K562 treated with DMSO at 1 percent for 48 hours (cell line): Measurements from ENCODE around the gene FAT3. TPM values are rescaled to one million over a fixed set of nuclear protein-coding genes. Genes with fewer than 3 reads are reported as not detected.

Source experiments
- total RNA-seq: library from RNA; unstranded; fragments of 300-600 nt; gene quantifications from 2 replicates; pipeline ENCODE4 v1.2.3, GENCODE V29; 2022; ENCODE audit warnings: low replicate concordance; ENCODE audit errors: extremely low read depth

The FAT3 gene
- total RNA-seq, result not detected in 2 replicates

DNA sequence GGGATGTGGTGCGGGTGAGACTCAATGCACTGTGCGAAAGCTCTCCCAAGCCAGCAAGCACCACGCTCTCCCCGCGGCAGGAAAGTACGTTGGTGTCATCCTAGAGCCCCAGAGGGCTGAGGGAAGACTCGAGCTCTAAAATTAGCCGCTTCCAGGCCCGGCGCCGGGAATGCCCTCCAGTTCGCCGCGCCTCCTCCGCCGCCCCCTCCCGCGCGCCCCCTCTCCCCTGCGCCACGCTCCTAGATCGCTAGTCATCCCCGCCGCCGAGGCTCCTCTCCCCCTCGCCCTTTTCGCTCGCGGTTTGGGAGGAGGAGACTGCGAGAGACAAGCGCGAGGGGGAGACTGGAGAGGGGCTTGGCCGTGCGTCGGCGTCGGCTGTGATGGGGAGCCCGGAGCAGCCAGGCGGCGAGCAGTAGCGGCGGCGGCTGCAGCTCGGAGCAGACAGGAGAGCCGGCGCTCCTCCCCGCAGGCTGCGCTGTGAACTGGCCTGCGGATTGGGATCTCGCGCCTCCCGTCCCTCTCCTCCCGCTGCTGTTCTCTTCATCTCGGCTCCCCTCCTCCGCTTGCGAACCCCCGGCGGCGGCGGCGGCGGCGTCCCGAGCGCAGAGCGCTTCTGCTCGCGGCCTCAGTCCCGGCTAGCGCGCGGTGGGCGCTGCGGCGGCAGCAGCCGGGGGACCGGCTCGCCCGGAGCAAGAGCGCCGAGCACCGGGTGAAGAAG is at the start of gene FAT3:
FAT3 (plus strand) TSS at position 412 of the 718 bp plus-strand sequence. CDS start 127,295 bp downstream, outside the sequence.

